OCI-LY7 (cell line): ENCODE data around the gene TESK1. TPM values are rescaled to one million over a fixed set of nuclear protein-coding genes. Genes with fewer than 3 reads are reported as not detected.
A peak's percentile ranks its signal among the peaks of the same experiment; 100 is the strongest.

Experiments
- BruUV-seq: library from RNA; stranded (reverse); fragments of 400-500 nt; replicated peaks from 2 replicates; lab custom pipeline; 2021; lab: Mats Ljungman, UMichigan
- CTCF ChIA-PET: fragments of 300-600 bp; sonication (Branson Sonifier 250); formaldehyde crosslinking; loops from one replicate; lab custom pipeline; 2022; ENCODE audit warnings: antibody characterized with exemption; ENCODE audit not compliant: unreplicated experiment; lab: Charles Lee
- POLR2A ChIA-PET: fragments of 300-600 bp; sonication (Branson Sonifier 250); formaldehyde crosslinking; loops from one replicate; lab custom pipeline; 2022; ENCODE audit warnings: antibody characterized with exemption; lab: Charles Lee
- DNase-seq: peaks from one replicate; pipeline ENCODE4 v3.0.0-alpha.2; 2015; ENCODE audit warnings: low spot score
- H2AFZ ChIP-seq: fragments of 200-600 bp; sonication (generic), shearing (Covaris generic); 2 replicates; pipeline ENCODE4 v1.6.1; 2014; ENCODE audit warnings: mild to moderate bottlenecking, antibody characterized with exemption, low read length, moderate library complexity
- H3K27ac ChIP-seq: fragments of 200-600 bp; sonication (generic); 2 replicates; pipeline ENCODE4 v1.5.1; 2014; ENCODE audit warnings: mixed run types, low read depth, mild to moderate bottlenecking, moderate library complexity, low read length, inconsistent platforms; ENCODE audit not compliant: poor library complexity, severe bottlenecking
- H3K36me3 ChIP-seq: fragments of 200-600 bp; sonication (generic); 2 replicates; pipeline ENCODE4 v1.6.1; 2014; ENCODE audit warnings: mild to moderate bottlenecking, antibody characterized with exemption, low read length, moderate library complexity, mixed read lengths; ENCODE audit not compliant: insufficient read depth
- H3K4me1 ChIP-seq: fragments of 200-600 bp; sonication (generic); 2 replicates; pipeline ENCODE4 v1.5.1; 2014; ENCODE audit warnings: mild to moderate bottlenecking, low read length; ENCODE audit not compliant: insufficient read depth, poor library complexity, severe bottlenecking
- H3K4me2 ChIP-seq: fragments of 200-600 bp; sonication (generic); 2 replicates; pipeline ENCODE4 v1.6.1; 2014; ENCODE audit warnings: mild to moderate bottlenecking, low read length
- H3K4me3 ChIP-seq: fragments of 200-600 bp; sonication (generic); 2 replicates; pipeline ENCODE4 v1.5.1; 2014; ENCODE audit warnings: mild to moderate bottlenecking, low read depth, low read length; ENCODE audit not compliant: poor library complexity, severe bottlenecking
- H3K79me2 ChIP-seq: fragments of 200-600 bp; sonication (generic); 2 replicates; pipeline ENCODE4 v1.6.1; 2016; ENCODE audit warnings: low read depth, mild to moderate bottlenecking, low read length, moderate library complexity, mixed read lengths; ENCODE audit not compliant: insufficient read depth
- H3K9me2 ChIP-seq: fragments of 200-600 bp; sonication (generic); 2 replicates; pipeline ENCODE4 v1.6.1; 2016; ENCODE audit warnings: mild to moderate bottlenecking, low read length, mixed read lengths; ENCODE audit not compliant: insufficient read depth
- H3K9me3 ChIP-seq: fragments of 200-600 bp; sonication (generic); 2 replicates; pipeline ENCODE4 v1.6.1; 2014; ENCODE audit warnings: mild to moderate bottlenecking, mixed run types, low read length, mixed read lengths
- H4K20me1 ChIP-seq: fragments of 200-600 bp; sonication (generic); 2 replicates; pipeline ENCODE4 v1.6.1; 2014; ENCODE audit warnings: mild to moderate bottlenecking, antibody characterized with exemption, low read length, moderate library complexity, mixed read lengths; ENCODE audit not compliant: insufficient read depth
- CTCF ChIP-seq: fragments of 200-600 bp; sonication (generic); conservative IDR thresholded peaks from 2 replicates; pipeline ENCODE4 v1.5.1; 2014; ENCODE audit warnings: mild to moderate bottlenecking, antibody characterized with exemption, low read length, moderate library complexity, mixed read lengths
- EZH2phosphoT487 ChIP-seq: fragments of 200-600 bp; sonication (generic); IDR thresholded peaks from 2 replicates; pipeline ENCODE4 v1.6.1; 2018; ENCODE audit warnings: low read depth, borderline replicate concordance, mild to moderate bottlenecking, mixed run types, antibody characterized with exemption, low read length, moderate library complexity, mixed read lengths
- intact Hi-C: fragments of 100-400 bp; cut with micrococcal nuclease; formaldehyde crosslinking; loops from one replicate; pipeline ENCODE4 v1.10.0; 2022; ENCODE audit not compliant: unreplicated experiment
- total RNA-seq, 2 experiments: library from RNA; depleted of rRNA in 1 of 2; stranded (reverse); fragments of >200 nt in 1 of 2; shearing (Covaris generic) in 1 of 2; gene quantifications; 2 replicates each; pipeline ENCODE4 v1.2.3, GENCODE V29; 2014 to 2022

The TESK1 gene
- total RNA-seq, 2 experiments from 2014 or later: 15.0 to 42.2 TPM

DNA sequence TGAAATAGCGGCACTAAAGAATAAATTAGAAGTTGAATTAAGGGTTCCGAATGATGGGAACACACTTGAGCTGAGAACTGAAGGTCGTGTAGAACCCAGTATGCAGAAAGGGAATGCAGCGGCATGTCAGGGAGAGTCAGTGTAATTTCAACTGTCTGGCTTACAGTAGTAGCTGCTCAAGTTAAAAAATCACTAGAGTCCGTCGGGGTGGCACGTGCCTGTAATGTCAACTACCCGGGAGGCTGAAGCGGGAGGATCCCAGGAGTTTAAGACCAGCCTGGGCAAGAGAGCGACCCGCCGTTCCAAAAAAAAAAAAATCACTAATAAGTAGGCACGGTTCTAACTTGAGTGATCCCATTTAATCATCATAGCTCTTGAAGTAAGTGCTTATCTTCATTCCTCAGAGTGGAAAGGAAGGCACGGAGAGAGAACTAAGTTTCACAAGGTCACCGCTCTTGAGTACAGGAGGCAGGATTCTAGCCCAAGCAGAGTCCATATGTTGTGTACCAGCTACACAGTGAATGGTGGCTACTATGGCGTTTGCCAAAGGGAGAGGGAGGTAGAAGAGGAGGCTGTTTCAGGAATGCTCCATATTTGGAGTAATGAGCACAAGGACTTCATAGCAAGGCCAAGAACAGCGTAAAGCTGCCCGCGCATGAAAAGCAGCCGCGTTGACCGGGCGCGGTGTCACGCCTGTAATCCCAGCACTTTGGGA lies 51.9 kb downstream of the TESK1 start:
- no peak for DNase-seq
- no peaks in the 10 kb centered on the region for H3K9me3 ChIP-seq
- H3K36me3 ChIP-seq: peaks cover 21% of the 10 kb centered on the region
- H4K20me1 ChIP-seq: 0 out of 2 replicates have a peak, but pooled peaks cover 5% of the 10 kb centered on the region
- H3K4me2 ChIP-seq: peak overlapping the region; percentile 96
- no TSS peak for BruUV-seq
- peaks cover 14% of the 10 kb centered on the region; the same call in 1 of the 2 replicates for H3K79me2 ChIP-seq
- no peak for TF ChIP-seq EZH2phosphoT487
- no peak for TF ChIP-seq CTCF
- H3K27ac ChIP-seq: peak overlapping the region; percentile 84
- ChIA-PET CTCF (interaction anchor here (0.9 to 2.0 kb wide), 4 partner anchors 10 to 57 kb away, joined by 3 to 15 read pairs (median 4); no protein-coding TSS in a partner anchor), POLR2A (interaction anchor here (1.1 to 3.9 kb wide), 6 partner anchors 9 to 91 kb away, joined by 3 to 47 read pairs (median 5); no protein-coding TSS in a partner anchor)
- H3K9me2 ChIP-seq: no peaks in the 10 kb centered on the region
- intact Hi-C loops: loop anchor here (2.0 to 5.0 kb wide), 2 partner anchors 158 to 170 kb away; partner anchors contain the start of genes FAM221B, HINT2 and TMEM8B
- H2AFZ ChIP-seq: peak overlapping the region; percentile 62; the same call in 1 of the 2 replicates
- peaks cover 64% of the 10 kb centered on the region for H3K4me1 ChIP-seq
- H3K4me3 ChIP-seq: peak overlapping the region; percentile 81

DNA sequence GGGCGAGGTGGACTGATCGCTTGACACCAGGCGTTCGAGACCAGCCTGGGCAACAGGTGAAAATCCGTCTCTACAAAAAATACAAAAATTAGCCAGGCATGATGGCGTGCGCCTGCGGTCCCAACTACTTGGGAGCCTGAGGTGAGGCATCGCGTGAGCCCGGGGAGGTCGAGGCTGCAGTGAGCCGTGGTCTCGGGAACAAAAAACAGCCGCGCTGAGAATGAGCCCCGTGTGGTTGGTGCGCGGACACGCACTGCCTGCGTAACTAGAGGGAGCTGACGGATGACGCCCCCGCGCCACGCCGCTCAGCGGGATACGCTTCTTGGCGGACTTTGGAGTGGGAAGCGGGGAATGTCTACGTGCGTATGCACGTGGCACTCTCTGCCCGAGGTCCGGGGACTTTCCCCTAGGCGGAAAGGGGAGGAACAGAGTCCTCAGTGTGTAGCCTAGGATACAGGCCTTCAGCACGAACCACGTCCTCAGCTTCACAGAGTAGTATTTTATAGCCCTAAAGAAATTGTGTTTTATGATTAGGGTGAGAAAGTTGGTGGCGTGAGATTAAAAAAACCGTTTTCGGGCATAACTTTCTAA lies 52.6 kb downstream of the TESK1 start, which contains the start of gene RMRP:
RMRP (minus strand) TSS at position 474 of the 591 bp plus-strand sequence.
- ChIA-PET CTCF (interaction anchor here (0.9 to 2.0 kb wide), 4 partner anchors 10 to 58 kb away, joined by 3 to 15 read pairs (median 4); no protein-coding TSS in a partner anchor), POLR2A (interaction anchor here (0.6 to 3.9 kb wide), 11 partner anchors 10 to 91 kb away, joined by 3 to 47 read pairs (median 5); partner anchors contain the start of genes CREB3, TESK1 and TLN1)
- intact Hi-C loops: loop anchor here (2.0 to 5.0 kb wide), 6 partner anchors 39 to 170 kb away; partner anchors contain the start of genes CD72, FAM221B, HINT2 and TESK1
- H3K4me2 ChIP-seq: peak within 1 kb of the TSS; percentile 96
- no peaks in the 10 kb centered on the region for H3K9me2 ChIP-seq
- peak within 1 kb of the TSS; percentile 84 for H3K27ac ChIP-seq
- H4K20me1 ChIP-seq: 0 out of 2 replicates have a peak, but pooled peaks cover 5% of the 10 kb centered on the region
- peak; percentile 96 for DNase-seq
- peak within 1 kb of the TSS; percentile 81 for H3K4me3 ChIP-seq
- H3K36me3 ChIP-seq: peaks cover 27% of the 10 kb centered on the region
- H3K79me2 ChIP-seq: peaks cover 14% of the 10 kb centered on the region; the same call in 1 of the 2 replicates
- TF ChIP-seq EZH2phosphoT487: no peak
- 0 out of 2 replicates have a peak, but pooled peaks have one; percentile 27 for TF ChIP-seq CTCF
- peaks cover 64% of the 10 kb centered on the region for H3K4me1 ChIP-seq
- H3K9me3 ChIP-seq: no peaks in the 10 kb centered on the region
- H2AFZ ChIP-seq: peak within 1 kb of the TSS; percentile 62; the same call in 1 of the 2 replicates
- no TSS peak for BruUV-seq
